HepG2 (cell line): Measurements from ENCODE around the gene TADA3. TPM values are rescaled to one million over a fixed set of nuclear protein-coding genes. Genes with fewer than 3 reads are reported as not detected.

Experiments
- ARID5B ChIP-seq: IDR thresholded peaks from 2 replicates; pipeline ENCODE4 v1.4.0; 2020; ENCODE audit warnings: mild to moderate bottlenecking, missing genetic modification reagents
- DMAP1 ChIP-seq: IDR thresholded peaks from 2 replicates; pipeline ENCODE4 v1.6.1; 2016
- MED1 ChIP-seq: sonication (generic); formaldehyde crosslinking; IDR thresholded peaks from 2 replicates; pipeline ENCODE4 v1.4.0; 2020; ENCODE audit warnings: missing genetic modification reagents
- RBFOX2 ChIP-seq: fragments of 200-400 bp; formaldehyde crosslinking; IDR thresholded peaks from 2 replicates; pipeline ENCODE4 v1.6.1; 2017; ENCODE audit warnings: low read depth, mild to moderate bottlenecking, low read length
- STAT5B ChIP-seq: sonication (generic); formaldehyde crosslinking; IDR thresholded peaks from 2 replicates; pipeline ENCODE4 v1.4.0; 2020; ENCODE audit warnings: missing genetic modification reagents
- ZBTB2 ChIP-seq: sonication (generic); formaldehyde crosslinking; IDR thresholded peaks from 2 replicates; pipeline ENCODE4 v1.8.0; 2022; ENCODE audit warnings: low read depth, missing genetic modification reagents
- ZNF101 ChIP-seq: sonication (generic); formaldehyde crosslinking; IDR thresholded peaks from 2 replicates; pipeline ENCODE4 v1.4.0; 2020; ENCODE audit warnings: mild to moderate bottlenecking, low read depth, missing genetic modification reagents, borderline replicate concordance
- ZNF800 ChIP-seq: sonication (generic); formaldehyde crosslinking; IDR thresholded peaks from 2 replicates; pipeline ENCODE4 v1.4.0; 2020; ENCODE audit warnings: missing genetic modification reagents
- ZSCAN31 ChIP-seq: sonication (generic); formaldehyde crosslinking; IDR thresholded peaks from 2 replicates; pipeline ENCODE4 v1.5.0; 2020; ENCODE audit warnings: low read depth, mild to moderate bottlenecking, missing genetic modification reagents
- polyA plus RNA-seq, 8 experiments: library from polyadenylated mRNA; depleted of rRNA in 3 of 8; stranded (reverse) in 7 of 8; unstranded in 1 of 8; fragments of >200 nt; fragmentation: Illumina TruSeq in 4 of 8; extraction: Trizol in 4 of 8; gene quantifications; 2 replicates each; pipeline versions ENCODE4 v1.2.1 to v1.2.3, GENCODE V29; 2011 to 2016; ENCODE audit warnings: low read depth in 4 of 8, missing spikeins in 1 of 8, mixed read lengths in 1 of 8; ENCODE audit not compliant: insufficient read depth in 1 of 8
- total RNA-seq, 5 experiments: library from RNA; depleted of rRNA; stranded (reverse); fragments of >200 nt; fragmentation: Illumina TruSeq; extraction: Trizol; gene quantifications; 2 replicates each; pipeline ENCODE4 v1.2.3, GENCODE V29; 2016; ENCODE audit warnings: low read depth in 1 of 5
- TF ChIP-seq, protein P1 (sequence below): sonication (generic); formaldehyde crosslinking; conservative IDR thresholded peaks from 2 replicates; pipeline ENCODE4 v1.5.0; 2020; ENCODE audit warnings: missing genetic modification reagents
- TF ChIP-seq, protein P2 (sequence below): sonication (generic); formaldehyde crosslinking; IDR thresholded peaks from 2 replicates; pipeline ENCODE4 v1.5.0; 2020; ENCODE audit warnings: mild to moderate bottlenecking, missing genetic modification reagents
- TF ChIP-seq, protein P3 (sequence below): sonication (generic); formaldehyde crosslinking; IDR thresholded peaks from 2 replicates; pipeline ENCODE4 v1.4.0; 2020; ENCODE audit warnings: missing genetic modification reagents, borderline replicate concordance

The TADA3 gene
- total and polyA plus RNA-seq, 2 of the 13 experiments (the other 11 are each of a cell fraction or from before 2014, with no cell fraction given), result 32.1 to 37.1 TPM

DNA sequence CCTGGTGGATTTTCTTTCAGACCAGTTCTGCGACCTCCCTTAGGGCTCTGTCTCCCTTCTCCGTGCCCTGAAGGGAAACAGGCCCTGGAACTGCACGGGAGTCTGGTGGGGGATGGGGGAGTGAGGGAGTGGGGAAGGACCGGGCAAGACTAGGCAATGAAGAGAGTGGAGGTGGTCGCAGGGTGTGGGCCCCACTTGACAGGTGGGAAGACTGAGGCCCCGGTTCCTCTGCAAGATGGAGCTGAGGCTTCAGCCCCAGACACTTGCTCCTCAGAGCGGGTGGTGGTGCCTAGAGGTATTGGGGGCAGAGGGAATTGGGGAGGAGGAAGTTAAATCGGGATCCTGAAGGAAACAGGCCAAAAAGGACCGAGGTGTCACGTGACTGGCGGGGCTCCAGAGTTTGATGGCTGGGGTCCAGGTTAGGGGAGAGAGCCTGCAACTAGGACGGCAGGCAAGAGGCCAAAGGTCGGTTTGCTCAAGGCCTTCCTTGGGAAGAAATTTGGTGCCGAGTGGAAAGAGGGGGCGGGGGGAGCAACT, 21.9 kb downstream of the TADA3 start (continued):
- TF ChIP-seq, protein P1, sequence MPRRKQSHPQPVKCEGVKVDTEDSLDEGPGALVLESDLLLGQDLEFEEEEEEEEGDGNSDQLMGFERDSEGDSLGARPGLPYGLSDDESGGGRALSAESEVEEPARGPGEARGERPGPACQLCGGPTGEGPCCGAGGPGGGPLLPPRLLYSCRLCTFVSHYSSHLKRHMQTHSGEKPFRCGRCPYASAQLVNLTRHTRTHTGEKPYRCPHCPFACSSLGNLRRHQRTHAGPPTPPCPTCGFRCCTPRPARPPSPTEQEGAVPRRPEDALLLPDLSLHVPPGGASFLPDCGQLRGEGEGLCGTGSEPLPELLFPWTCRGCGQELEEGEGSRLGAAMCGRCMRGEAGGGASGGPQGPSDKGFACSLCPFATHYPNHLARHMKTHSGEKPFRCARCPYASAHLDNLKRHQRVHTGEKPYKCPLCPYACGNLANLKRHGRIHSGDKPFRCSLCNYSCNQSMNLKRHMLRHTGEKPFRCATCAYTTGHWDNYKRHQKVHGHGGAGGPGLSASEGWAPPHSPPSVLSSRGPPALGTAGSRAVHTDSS, result no peak
- no peak for TF ChIP-seq MED1 (CRISPR knock-in tag)
- TF ChIP-seq STAT5B (CRISPR knock-in tag), result no peak
- no peak for TF ChIP-seq ZNF800
- no peak for TF ChIP-seq RBFOX2
- TF ChIP-seq ZBTB2 (CRISPR knock-in tag), result no peak
- TF ChIP-seq, protein P2, sequence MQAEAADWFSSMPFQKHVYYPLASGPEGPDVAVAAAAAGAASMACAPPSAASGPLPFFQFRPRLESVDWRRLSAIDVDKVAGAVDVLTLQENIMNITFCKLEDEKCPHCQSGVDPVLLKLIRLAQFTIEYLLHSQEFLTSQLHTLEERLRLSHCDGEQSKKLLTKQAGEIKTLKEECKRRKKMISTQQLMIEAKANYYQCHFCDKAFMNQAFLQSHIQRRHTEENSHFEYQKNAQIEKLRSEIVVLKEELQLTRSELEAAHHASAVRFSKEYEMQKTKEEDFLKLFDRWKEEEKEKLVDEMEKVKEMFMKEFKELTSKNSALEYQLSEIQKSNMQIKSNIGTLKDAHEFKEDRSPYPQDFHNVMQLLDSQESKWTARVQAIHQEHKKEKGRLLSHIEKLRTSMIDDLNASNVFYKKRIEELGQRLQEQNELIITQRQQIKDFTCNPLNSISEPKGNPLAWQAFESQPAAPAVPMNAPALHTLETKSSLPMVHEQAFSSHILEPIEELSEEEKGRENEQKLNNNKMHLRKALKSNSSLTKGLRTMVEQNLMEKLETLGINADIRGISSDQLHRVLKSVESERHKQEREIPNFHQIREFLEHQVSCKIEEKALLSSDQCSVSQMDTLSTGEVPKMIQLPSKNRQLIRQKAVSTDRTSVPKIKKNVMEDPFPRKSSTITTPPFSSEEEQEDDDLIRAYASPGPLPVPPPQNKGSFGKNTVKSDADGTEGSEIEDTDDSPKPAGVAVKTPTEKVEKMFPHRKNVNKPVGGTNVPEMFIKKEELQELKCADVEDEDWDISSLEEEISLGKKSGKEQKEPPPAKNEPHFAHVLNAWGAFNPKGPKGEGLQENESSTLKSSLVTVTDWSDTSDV (CRISPR knock-in tag), result no peak
- TF ChIP-seq, protein P3, sequence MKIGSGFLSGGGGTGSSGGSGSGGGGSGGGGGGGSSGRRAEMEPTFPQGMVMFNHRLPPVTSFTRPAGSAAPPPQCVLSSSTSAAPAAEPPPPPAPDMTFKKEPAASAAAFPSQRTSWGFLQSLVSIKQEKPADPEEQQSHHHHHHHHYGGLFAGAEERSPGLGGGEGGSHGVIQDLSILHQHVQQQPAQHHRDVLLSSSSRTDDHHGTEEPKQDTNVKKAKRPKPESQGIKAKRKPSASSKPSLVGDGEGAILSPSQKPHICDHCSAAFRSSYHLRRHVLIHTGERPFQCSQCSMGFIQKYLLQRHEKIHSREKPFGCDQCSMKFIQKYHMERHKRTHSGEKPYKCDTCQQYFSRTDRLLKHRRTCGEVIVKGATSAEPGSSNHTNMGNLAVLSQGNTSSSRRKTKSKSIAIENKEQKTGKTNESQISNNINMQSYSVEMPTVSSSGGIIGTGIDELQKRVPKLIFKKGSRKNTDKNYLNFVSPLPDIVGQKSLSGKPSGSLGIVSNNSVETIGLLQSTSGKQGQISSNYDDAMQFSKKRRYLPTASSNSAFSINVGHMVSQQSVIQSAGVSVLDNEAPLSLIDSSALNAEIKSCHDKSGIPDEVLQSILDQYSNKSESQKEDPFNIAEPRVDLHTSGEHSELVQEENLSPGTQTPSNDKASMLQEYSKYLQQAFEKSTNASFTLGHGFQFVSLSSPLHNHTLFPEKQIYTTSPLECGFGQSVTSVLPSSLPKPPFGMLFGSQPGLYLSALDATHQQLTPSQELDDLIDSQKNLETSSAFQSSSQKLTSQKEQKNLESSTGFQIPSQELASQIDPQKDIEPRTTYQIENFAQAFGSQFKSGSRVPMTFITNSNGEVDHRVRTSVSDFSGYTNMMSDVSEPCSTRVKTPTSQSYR (CRISPR knock-in tag), result no peak
- no peak; the same call in 1 of the 2 replicates for TF ChIP-seq DMAP1 (CRISPR knock-in tag)
- TF ChIP-seq ARID5B (CRISPR knock-in tag), result peak; percentile 55
- no peak for TF ChIP-seq ZSCAN31
- no peak for TF ChIP-seq ZNF101
